Subcutaneous adipose tissue (tissue), 4 donors: ENCODE data around the gene RABAC1. TPM values are rescaled to one million over a fixed set of nuclear protein-coding genes. Genes with fewer than 3 reads are reported as not detected.

Experiments used
- total RNA-seq, 4 donors: library from RNA; depleted of rRNA; stranded (reverse); fragments of >200 nt; gene quantifications; one replicate each; pipeline ENCODE4 v1.1.0, GENCODE V29; 2016
- TF ChIP-seq, protein P1 (sequence below): fragments of 450-650 bp; IDR thresholded peaks from one replicate; pipeline ENCODE4 v1.5.1; 2016; ENCODE audit warnings: low read depth, mild to moderate bottlenecking, control low read depth, antibody characterized with exemption, moderate library complexity

Gene RABAC1
- total RNA-seq, 4 donors from 2014 or later: 104 to 159 (median 137) TPM

DNA sequence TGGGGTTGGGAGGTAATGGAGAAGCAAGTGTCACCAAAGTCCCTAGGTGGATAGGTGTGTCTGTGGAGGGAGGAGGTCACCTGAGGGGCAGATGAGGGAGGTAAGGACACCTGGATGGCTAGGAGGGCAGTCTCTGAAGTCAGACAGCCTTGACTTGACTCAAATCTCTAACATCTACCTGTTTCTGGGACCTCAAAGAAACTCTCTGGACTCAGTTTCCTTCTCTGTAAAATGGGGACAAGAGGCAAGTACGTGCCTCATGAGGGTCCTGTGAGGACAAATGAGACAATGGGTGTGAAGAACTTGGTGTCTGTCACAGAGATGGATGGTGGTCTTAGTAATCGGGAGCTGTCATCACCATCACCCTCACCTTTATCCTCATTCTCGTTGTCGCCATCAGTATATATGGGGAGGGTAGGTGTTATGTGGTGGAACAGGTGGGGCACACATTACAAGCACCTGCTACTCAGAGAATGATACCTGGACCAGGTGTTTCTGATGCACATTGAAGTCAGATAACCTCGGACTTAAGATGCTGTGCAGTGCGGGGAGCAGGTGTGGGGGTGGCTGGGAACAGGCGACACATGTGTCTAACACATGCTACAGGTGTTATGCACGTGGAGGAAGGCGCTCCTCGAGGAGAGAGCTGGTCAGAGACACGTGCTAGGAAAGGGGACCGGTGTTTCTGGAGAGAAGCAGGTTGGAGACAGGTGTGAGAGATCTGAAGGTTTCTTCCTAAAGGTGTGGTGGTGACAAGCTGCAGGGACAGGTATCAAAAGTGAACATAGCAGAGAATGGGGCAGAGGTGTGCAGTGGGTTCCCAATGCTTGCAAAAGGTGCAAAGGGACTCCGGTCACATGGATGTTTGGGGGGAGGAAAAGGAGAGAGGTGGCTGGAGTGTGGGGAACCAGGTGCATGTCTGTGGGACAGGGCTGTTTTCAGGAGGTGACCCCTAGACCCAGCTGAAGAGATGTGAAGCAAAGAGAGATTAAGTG lies 34.7 kb downstream of the RABAC1 start:
- TF ChIP-seq, protein P1, sequence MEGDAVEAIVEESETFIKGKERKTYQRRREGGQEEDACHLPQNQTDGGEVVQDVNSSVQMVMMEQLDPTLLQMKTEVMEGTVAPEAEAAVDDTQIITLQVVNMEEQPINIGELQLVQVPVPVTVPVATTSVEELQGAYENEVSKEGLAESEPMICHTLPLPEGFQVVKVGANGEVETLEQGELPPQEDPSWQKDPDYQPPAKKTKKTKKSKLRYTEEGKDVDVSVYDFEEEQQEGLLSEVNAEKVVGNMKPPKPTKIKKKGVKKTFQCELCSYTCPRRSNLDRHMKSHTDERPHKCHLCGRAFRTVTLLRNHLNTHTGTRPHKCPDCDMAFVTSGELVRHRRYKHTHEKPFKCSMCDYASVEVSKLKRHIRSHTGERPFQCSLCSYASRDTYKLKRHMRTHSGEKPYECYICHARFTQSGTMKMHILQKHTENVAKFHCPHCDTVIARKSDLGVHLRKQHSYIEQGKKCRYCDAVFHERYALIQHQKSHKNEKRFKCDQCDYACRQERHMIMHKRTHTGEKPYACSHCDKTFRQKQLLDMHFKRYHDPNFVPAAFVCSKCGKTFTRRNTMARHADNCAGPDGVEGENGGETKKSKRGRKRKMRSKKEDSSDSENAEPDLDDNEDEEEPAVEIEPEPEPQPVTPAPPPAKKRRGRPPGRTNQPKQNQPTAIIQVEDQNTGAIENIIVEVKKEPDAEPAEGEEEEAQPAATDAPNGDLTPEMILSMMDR: no peak

DNA sequence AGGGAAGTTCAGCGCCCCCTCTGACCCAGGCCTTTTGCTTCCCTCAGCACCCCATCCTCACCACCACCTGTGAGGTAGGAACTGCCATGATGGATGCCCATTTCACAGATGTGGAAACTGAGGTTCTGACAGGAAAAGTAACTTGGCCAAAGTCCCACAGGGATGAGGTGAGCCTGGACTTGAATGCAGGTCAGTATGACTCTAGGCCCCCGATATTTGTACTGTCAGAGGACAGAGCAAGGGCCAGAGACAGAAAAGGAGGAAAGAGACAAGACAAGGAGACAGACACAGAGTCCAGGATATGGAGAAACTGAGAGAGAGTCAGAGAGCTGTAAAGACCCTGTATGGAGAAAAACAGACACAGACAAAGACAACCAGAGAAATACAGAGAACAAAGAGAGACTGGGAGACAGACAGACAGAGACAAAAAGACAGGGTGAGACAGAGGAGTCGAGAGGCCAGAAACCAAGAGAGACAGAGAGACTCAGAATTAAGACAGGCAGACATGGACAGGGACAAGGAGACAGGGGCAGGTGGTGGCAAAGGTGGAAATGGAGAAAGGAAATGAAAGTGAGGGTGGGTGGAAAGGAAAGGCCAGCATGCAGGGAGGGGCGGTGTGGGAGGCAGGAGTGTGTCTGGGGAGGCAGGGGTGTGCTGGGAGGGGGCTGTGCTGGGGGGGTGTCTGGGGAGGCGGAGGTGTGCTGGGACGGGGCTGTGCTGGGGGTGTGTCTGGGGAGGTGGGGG lies 35.9 kb downstream of the RABAC1 start:
- TF ChIP-seq, protein P1: no peak

DNA sequence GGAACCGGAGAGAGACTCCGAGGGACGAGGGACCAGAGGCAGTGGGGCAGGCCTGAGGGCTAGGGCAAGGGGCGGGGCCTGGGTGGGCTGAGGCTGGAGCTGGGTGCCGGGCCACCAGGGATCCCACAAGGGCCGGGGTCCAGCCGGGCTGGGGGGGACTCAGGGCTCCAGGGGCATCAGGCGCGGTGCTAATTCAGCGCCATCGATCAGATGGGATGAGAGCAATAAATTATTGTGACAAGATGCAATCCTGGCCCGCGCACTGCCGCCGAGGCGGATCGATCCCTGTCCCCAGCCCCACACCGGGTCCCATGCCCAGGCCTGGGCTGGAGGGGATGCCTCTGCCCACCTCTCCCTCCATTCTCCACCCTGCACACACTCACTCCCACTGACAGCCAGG lies 36.5 kb downstream of the RABAC1 start:
- TF ChIP-seq, protein P1: no peak

DNA sequence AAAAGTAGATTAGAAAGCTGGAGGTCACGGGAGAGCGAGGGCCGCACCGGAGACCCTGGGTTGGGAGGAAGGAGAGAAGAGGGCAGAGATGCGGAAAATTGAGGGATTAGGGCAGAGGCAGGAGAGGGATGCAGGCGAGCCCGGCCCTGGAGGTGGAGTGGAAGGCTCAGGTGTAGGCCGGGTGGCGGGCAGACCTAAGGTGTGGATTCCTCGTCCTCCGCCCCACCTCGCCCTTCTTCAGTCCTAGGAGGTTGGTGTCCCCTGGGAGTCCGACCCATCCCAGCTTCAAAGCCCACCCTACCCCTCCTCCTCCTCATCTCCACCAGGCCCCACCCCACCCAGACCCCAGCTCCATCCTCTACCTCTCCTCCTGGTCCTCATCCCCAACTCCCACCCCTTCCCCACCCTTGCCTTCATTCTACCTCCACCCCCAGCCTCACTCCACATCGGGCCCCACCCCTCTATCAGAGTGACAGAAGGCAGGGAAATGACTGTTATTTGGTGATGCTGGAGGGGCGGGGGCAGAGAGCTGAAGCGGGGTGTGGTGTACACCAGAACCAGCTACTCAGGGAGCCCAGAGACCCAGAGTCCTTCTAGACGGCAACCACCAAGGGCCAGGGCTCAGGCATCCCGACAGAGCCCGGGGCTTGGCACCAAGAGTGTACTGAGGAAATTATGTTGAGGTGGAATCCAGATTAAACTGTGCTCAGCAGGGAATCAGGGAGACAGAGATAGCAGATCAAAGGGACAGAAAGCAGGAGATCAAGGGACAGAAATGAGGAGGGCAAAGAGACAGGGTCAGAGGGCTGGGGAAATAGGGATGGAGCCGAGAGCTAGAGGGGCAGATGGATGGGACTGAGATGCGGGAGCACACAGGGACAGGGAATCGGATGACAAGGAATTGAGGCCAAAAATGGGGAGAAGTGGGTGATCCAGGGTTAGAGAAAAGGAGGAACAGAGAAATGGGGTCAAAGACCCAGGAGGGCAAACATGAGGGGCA lies 37.2 kb downstream of the RABAC1 start:
- TF ChIP-seq, protein P1: no peak

DNA sequence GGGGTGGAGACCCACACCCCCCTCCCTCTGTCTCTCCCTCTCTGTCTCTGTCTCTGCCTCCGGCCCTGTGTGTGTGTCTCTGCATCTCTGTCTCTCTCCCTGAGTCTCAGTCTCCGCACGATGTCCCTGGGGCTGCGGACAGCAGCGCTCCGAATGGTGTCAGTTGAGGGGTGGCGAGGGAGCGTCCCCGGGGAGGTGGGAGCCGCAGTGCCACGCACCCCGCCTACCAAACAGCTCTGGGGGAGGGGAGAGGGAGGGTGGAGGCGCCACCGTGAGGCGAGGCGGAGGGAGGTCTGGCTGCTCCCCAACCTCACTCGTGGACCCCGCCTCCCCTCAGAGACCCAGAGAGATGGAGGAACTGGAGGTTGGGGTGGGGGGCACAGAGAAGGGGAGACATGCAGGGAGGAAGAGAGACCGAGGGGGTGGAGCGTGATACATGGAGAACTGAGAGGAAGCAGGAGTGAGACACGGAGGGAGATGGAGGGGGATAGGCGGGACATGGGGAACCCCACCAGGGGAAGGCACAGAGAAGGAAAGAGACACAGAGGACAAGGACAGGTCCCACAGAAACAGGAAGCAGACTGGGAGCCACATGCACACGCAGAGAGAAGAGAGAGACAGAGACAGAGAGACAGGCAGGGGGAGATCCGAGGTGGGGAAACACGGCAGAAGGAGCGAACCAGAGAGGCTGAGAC lies 38.1 kb downstream of the RABAC1 start:
- TF ChIP-seq, protein P1: no peak

DNA sequence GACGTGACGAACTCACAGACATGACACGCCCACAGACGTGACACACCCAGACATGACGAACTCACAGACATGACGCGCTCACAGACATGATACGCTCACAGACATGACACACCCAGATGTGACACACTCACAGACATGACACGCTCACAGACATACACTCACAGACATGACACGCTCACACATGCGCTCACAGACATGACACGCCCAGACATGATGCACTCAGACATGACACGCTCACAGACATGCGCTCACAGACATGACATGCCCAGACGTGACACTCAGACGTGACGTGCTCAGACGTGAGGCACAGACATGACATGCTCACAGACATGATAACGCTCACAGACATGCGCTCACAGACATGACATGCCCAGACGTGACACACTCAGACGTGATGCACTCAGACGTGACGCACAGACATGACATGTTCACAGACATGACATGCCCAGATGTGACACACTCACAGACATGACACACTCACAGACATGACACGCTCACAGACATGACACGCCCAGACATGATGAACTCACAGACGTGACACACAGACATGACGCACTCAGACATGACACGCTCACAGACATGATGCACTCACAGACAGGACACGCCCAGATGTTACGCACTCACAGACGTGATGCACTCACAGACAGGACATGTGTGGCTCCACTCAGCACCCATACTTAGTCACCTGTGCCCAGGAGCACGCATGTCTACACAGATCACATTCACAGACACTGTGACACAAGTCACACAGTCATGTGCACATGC lies 39.0 kb downstream of the RABAC1 start:
- TF ChIP-seq, protein P1: no peak
